Hematopoietic multipotent progenitor cell treated with erythropoietin and hydrocortisone succinate and interleukin-3 and kit ligand, for 15 days (in vitro differentiated cells): ENCODE measurements around the gene MS4A2.
"Not testable (repeated sequence)": the region's sequence is repeated elsewhere in the genome, so short reads cannot be mapped to it uniquely, and the experiment has no call there.

ENCODE experiments used
- DNase-seq: peaks from one replicate; pipeline ENCODE4 v3.0.0-alpha.2; 2015; ENCODE audit warnings: low spot score

Gene MS4A2

GRCh38 chr11:60088364-60088763 lies at the start of gene MS4A2:
MS4A2 (plus strand) TSS chr11:60088664; CDS start chr11:60088766, 102 bp downstream.
- no peak for DNase-seq

GRCh38 chr11:60040109-60040508 lies 48.4 kb upstream of the MS4A2 start, which contains the start of gene OOSP2:
OOSP2 (plus strand) TSS chr11:60040409; CDS start chr11:60040460, 51 bp downstream.
- DNase-seq, result no peak

DNA sequence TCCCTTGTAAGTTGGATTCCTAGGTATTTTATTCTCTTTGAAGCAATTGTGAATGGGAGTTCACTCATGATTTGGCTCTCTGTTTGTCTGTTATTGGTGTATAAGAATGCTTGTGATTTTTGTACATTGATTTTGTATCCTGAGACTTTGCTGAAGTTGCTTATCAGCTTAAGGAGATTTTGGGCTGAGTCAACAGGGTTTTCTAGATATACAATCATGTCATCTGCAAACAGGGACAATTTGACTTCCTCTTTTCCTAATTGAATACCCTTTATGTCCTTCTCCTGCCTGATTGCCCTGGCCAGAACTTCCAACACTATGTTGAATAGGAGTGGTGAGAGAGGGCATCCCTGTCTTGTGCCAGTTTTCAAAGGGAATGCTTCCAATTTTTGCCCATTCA lies 38.0 kb upstream of the MS4A2 start:
- not testable (repeated sequence) for DNase-seq

DNA sequence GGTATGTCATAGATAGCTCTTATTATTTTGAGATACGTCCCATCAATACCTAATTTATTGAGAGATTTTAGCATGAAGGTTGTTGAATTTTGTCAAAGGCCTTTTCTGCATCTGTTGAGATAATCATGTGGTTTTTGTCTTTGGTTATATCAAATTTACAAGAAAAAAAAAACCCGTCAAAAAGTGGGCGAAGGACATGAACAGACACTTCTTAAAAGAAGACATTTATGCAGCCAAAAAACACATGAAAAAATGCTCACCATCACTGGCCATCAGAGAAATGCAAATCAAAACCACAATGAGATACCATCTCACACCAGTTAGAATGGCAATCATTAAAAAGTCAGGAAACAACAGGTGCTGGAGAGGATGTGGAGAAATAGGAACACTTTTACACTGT lies 37.6 kb upstream of the MS4A2 start:
- DNase-seq, result not testable (repeated sequence)

DNA sequence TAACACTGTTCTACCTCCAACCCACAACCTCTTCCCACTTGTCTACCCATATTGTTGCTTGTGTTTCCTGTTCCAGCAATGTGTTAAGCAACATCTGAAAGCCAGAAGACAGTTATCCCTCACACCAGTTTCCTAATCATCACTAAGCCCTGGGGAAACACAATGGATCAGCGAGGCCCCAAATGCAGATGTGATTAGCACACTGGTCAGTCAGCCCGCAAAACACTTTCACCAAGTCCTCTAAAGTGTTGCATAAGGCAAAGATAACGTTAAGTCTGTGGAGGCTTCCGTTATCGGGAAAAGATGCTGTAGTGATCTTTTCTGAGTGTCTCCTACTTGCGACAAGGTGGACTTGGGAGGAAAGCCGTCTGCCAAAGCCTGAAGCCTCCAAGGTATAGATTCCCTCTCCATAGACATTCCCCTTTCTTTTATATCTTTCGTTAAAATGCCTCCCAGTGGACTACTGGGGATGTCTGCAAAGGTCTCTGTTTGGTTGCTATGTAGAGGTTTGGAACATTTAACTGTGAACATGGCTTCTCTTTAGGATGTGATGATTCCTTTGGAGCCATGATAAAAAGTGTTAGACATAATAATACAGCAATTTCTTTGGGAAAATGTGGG lies 32.0 kb upstream of the MS4A2 start, which contains the start of gene MS4A3:
Gene MS4A3, plus strand, starts transcription at position 317 of the 621 bp plus-strand sequence. CDS start 4,496 bp downstream, outside the sequence.
- no peak for DNase-seq

GRCh38 chr11:60059052-60059451 lies 29.4 kb upstream of the MS4A2 start:
- DNase-seq, result no peak

DNA sequence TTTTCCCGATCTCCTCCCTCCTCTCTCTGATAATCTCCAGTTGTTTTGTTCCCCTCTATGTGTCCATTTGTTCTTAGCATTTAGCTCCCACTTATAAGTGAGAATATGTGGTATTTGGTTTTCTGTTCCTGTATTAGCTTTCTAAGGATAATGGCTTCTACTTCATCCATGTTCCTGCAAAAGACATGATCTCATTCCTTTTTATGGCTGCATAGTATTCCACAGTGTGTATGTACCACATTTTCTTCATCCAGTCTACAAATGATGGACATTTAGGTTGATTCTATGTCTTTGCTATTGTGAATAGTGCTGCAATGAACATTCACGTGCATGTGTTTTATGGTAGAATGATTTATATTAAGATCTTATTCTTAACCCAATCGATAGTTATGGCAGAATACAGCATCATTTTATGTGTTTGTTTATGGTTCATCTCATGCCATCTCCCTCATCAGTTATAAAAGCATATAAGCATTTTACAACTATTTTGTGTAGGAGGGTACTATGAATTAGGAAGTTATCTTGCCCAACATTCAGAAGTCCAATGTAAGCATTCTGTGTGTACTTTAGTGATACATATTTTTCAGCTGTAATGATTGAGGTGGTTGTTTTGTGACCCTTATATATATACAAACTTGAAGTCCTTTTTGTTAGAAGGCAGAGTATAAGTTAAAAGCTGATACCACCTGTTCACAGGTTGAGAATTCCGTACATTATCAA lies 28.8 kb upstream of the MS4A2 start:
- no peak for DNase-seq

DNA sequence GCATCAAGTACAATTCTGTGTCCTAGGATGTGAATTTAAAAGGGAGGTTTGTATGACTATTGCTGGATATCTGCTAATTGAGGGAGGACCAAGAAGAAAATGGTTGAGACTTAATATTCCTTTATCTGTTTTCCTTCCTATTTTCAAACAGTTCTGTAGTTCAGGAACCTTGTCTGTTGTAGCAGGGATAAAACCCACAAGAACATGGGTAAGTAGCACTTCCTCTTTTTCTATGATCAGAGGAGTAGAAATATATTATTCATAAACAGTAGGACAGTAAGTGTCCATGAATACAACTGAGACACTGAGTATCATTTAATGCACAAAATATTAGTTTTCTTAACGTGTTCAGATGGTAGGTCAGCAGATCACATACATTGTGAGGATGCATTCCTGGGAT lies 24.4 kb upstream of the MS4A2 start:
- no peak for DNase-seq

DNA sequence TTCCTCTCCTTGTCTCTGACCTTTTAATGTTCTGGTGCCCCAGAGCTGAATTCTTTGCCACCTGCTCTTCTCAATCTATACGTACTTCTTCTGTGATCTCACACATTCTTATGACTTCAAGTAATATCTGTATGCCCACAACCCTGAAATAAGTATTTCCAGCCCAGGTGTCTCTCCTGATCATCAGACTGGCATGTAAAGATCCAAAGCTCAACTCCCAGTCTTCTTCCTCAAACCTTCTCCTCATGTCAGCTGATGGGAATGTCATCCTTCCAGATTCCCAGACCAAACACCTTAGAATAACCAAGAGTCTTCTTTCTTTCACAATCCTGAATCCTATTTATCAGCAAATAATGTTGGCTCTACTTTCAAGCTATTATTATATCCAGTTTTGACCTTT lies 22.7 kb upstream of the MS4A2 start:
- DNase-seq, result no peak

DNA sequence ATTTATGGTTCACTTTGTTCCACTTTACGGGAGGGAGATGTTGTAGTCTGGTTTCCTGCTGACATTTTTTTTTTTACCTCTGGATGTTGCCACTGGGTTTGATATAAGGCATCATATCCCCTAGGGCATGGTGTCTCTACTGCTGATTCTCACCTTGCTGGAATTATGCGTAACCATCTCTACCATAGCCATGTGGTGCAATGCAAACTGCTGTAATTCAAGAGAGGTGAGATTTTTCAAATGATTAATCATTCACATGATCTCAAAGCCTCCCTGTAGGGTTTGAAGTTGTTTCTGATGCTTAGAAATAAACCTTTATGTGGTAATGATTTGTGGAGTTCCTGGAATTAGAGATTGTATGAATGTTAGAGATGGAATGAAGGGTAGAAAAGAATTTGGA lies 19.0 kb upstream of the MS4A2 start:
- no peak for DNase-seq

DNA sequence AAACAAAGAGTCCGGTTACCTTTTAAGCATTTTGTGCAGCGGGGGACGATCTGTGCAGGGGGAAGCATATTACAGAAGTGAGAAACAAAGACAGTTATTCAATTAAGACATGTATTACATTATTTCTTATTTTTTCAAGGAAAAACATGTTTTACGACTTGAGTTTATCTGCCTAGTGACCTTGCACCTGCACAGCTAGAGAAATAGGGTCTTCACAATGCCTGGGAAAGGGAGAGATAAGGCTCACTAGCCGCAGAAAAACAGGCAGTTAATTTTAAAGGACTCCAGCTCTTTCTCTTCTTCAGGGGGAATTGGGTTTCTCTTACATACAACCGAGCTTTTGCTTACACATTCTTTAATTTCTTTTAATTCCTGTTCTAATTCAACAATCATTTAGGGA lies 16.8 kb upstream of the MS4A2 start:
- DNase-seq, result not testable (repeated sequence)

- no peak for DNase-seq
These were observed 11.1 kb upstream of the MS4A2 start for GRCh38 chr11:60077216-60077817.

- DNase-seq, result no peak
These were observed 10.5 kb upstream of the MS4A2 start for GRCh38 chr11:60077981-60078380.

GRCh38 chr11:60078745-60079144 lies 9.7 kb upstream of the MS4A2 start:
- DNase-seq, result no peak

- no peak for DNase-seq
These were observed 7.9 kb upstream of the MS4A2 start for GRCh38 chr11:60080535-60080934.

GRCh38 chr11:60084631-60085273 lies 3.7 kb upstream of the MS4A2 start:
- no peak for DNase-seq

- DNase-seq, result no peak
These were observed 2.6 kb upstream of the MS4A2 start for GRCh38 chr11:60085909-60086308.

GRCh38 chr11:60087239-60087638 lies 1.2 kb upstream of the MS4A2 start:
- DNase-seq, result no peak

GRCh38 chr11:60095477-60096120 lies 7.1 kb downstream of the MS4A2 start:
- no peak for DNase-seq

- DNase-seq, result no peak
These were observed 8.7 kb downstream of the MS4A2 start for GRCh38 chr11:60097189-60097588.

- no peak for DNase-seq
These were observed 10.0 kb downstream of the MS4A2 start for GRCh38 chr11:60098508-60098907.

- DNase-seq, result no peak
These were observed 12.1 kb downstream of the MS4A2 start for GRCh38 chr11:60100516-60100915.
